Brain pericyte (primary cell): Measurements from ENCODE around the gene GALNT8.
"Not testable (repeated sequence)": the region's sequence is repeated elsewhere in the genome, so short reads cannot be mapped to it uniquely, and the experiment has no call there.

ENCODE experiments used
- DNase-seq: peaks from one replicate; pipeline ENCODE4 v3.0.0-alpha.2; 2012; ENCODE audit warnings: low read depth, low spot score

GALNT8 gene

GRCh38 chr12:4744709-4745108 lies 24.5 kb downstream of the GALNT8 start:
- no peak for DNase-seq

- DNase-seq = no peak
These were observed 25.0 kb downstream of the GALNT8 start for GRCh38 chr12:4745249-4745648.

- DNase-seq = not testable (repeated sequence)
These were observed 31.5 kb downstream of the GALNT8 start for GRCh38 chr12:4751654-4752053.

- DNase-seq = no peak
These were observed 42.6 kb downstream of the GALNT8 start for GRCh38 chr12:4762773-4763172.

- no peak for DNase-seq
These were observed 43.3 kb downstream of the GALNT8 start for GRCh38 chr12:4763549-4763948.

- no peak for DNase-seq
These were observed 46.2 kb downstream of the GALNT8 start for GRCh38 chr12:4766445-4766844.

- DNase-seq = no peak
These were observed 47.0 kb downstream of the GALNT8 start for GRCh38 chr12:4767186-4767585.

- no peak for DNase-seq
These were observed 48.1 kb downstream of the GALNT8 start for GRCh38 chr12:4768341-4768740.

GRCh38 chr12:4769073-4769472 lies 48.9 kb downstream of the GALNT8 start:
- no peak for DNase-seq

GRCh38 chr12:4771172-4771959 lies 51.2 kb downstream of the GALNT8 start:
- no peak for DNase-seq

GRCh38 chr12:4771960-4772566 lies 51.9 kb downstream of the GALNT8 start:
- no peak for DNase-seq

- DNase-seq = no peak
These were observed 55.7 kb downstream of the GALNT8 start for GRCh38 chr12:4775936-4776335.

- DNase-seq = no peak
These were observed 59.5 kb downstream of the GALNT8 start for GRCh38 chr12:4779749-4780148.

GRCh38 chr12:4780641-4781611 lies 60.7 kb downstream of the GALNT8 start:
- DNase-seq = no peak

- DNase-seq = no peak
These were observed 64.3 kb downstream of the GALNT8 start for GRCh38 chr12:4784404-4785054.

- DNase-seq = no peak
These were observed 66.6 kb downstream of the GALNT8 start for GRCh38 chr12:4786795-4787194.

GRCh38 chr12:4787965-4788364 lies 67.8 kb downstream of the GALNT8 start:
- DNase-seq = no peak

- DNase-seq = no peak
These were observed 69.6 kb downstream of the GALNT8 start for GRCh38 chr12:4789776-4790175.

GRCh38 chr12:4791497-4791896 lies 71.3 kb downstream of the GALNT8 start:
- no peak for DNase-seq

GRCh38 chr12:4794491-4794890 lies 74.3 kb downstream of the GALNT8 start:
- no peak for DNase-seq

- DNase-seq = no peak
These were observed 76.0 kb downstream of the GALNT8 start for GRCh38 chr12:4796216-4796615.
